ENCODE measurements around the gene FAM114A2.

DNA sequence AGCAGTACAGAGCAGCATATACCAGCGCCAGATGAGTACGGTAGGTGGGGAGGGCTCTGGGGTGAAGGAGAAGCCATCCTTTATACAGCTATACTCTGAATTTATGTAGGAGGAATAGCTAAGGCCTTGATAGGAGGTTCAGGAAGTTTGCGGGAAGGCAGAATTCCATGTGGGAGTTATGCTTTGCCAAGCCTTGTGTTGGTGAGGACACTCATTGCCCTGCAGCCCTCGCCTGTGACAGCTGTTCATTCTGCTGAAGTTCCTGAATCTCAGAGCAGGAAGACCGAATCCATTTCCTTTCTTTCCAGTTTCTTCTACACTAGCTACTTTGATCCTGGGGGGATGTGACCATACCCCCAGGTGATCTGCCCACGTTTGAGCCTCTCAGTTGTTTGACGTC, 7.8 kb upstream of the FAM114A2 start:
- TF ChIP-seq, protein P1, sequence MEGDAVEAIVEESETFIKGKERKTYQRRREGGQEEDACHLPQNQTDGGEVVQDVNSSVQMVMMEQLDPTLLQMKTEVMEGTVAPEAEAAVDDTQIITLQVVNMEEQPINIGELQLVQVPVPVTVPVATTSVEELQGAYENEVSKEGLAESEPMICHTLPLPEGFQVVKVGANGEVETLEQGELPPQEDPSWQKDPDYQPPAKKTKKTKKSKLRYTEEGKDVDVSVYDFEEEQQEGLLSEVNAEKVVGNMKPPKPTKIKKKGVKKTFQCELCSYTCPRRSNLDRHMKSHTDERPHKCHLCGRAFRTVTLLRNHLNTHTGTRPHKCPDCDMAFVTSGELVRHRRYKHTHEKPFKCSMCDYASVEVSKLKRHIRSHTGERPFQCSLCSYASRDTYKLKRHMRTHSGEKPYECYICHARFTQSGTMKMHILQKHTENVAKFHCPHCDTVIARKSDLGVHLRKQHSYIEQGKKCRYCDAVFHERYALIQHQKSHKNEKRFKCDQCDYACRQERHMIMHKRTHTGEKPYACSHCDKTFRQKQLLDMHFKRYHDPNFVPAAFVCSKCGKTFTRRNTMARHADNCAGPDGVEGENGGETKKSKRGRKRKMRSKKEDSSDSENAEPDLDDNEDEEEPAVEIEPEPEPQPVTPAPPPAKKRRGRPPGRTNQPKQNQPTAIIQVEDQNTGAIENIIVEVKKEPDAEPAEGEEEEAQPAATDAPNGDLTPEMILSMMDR (IDR thresholded peaks at IDR 0.05) = no peak
- TF ChIP-seq POLR2A (IDR thresholded peaks at IDR 0.05) = no peak

Data from body of pancreas (tissue), 4 donors.